ENCODE results near the gene PLEKHA6. TPM values are rescaled to one million over a fixed set of nuclear protein-coding genes. Genes with fewer than 3 reads are reported as not detected.

The PLEKHA6 gene
- total and polyA plus RNA-seq, 2 of the 8 experiments (the other 6 are each of a cell fraction or from before 2014, with no cell fraction given) = 4.8 to 20.2 TPM

- no peak for DNase-seq (ENCODE audit: low read depth in 1 of 2, low spot score in 2 of 2)
- ChIA-PET POLR2A (ENCODE audit: partially characterized antibody) (no interaction called here), CTCF (ENCODE audit: partially characterized antibody) (interaction anchor here (1.1 to 18.7 kb wide), 5 partner anchors 19 to 194 kb away, joined by 3 to 360 read pairs (median 6); partner anchors contain the start of genes GOLT1A and KISS1)
- Histone ChIP-seq H3K4ac (replicated peaks; ENCODE audit: insufficient read length, low read depth, low read length) (no peak overlapping the region), H3K56ac (replicated peaks; ENCODE audit: insufficient read length, low read depth, low read length) (no peak overlapping the region), H3K27me3 (replicated peaks in 1 of 4; ENCODE audit: control insufficient read depth in 3 of 4, extremely low read depth in 1 of 4, insufficient read depth in 3 of 4, low read length in 3 of 4) (0 out of 7 replicates have a peak, but pooled peaks cover 0 to 2% (median 0%) of the 10 kb centered on the region in 4 experiments), H4K20me1 (replicated peaks in 1 of 2; ENCODE audit: control insufficient read depth in 1 of 2, insufficient read depth in 2 of 2, low read length in 2 of 2) (no peaks in the 10 kb centered on the region), H3K4me2 (ENCODE audit: insufficient read depth in 1 of 2, low read depth in 2 of 2, low read length in 2 of 2) (no peak overlapping the region), H3K9me3 (ENCODE audit: insufficient read depth in 2 of 2, low read depth in 1 of 2, low read length in 1 of 2) (peaks cover 18 to 25% of the 10 kb centered on the region in 2 experiments), H3K18ac (ENCODE audit: extremely low read depth, low read length) (no peak overlapping the region), H3K79me2 (ENCODE audit: control insufficient read depth in 1 of 2, insufficient read depth in 2 of 2, low read length in 2 of 2) (no peaks in the 10 kb centered on the region), H2BK15ac (ENCODE audit: low read length) (no peak overlapping the region), H3K36me3 (ENCODE audit: control insufficient read depth in 2 of 4, insufficient read depth in 4 of 4, low read length in 3 of 4) (no peaks in the 10 kb centered on the region; a peak in 1 of 8 replicates), H2BK120ac (replicated peaks; ENCODE audit: low read depth, low read length) (no peak overlapping the region), H3K4me1 (replicated peaks in 1 of 4; ENCODE audit: control insufficient read depth in 3 of 4, insufficient read depth in 4 of 4, low read length in 3 of 4) (no peaks in the 10 kb centered on the region), H3K23me2 (ENCODE audit: low read depth, low read length) (no peaks in the 10 kb centered on the region), H2BK5ac (ENCODE audit: low read depth, low read length) (no peak overlapping the region), H4K5ac (ENCODE audit: insufficient read length, low read depth, low read length) (no peak overlapping the region), H3K23ac (ENCODE audit: insufficient read length) (no peak overlapping the region), H3K27ac (ENCODE audit: low read depth, low read length) (no peak overlapping the region), H3K79me1 (ENCODE audit: low read depth, low read length) (no peaks in the 10 kb centered on the region), H2AK5ac (ENCODE audit: low read depth, low read length) (no peak overlapping the region), H2AFZ (ENCODE audit: low read length) (no peak overlapping the region), H2BK12ac (ENCODE audit: low read depth, low read length) (no peak overlapping the region), H3K9ac (replicated peaks in 1 of 4; ENCODE audit: extremely low read depth in 1 of 4, low read depth in 3 of 4, low read length in 3 of 4) (no peak overlapping the region), H4K8ac (ENCODE audit: extremely low read depth, insufficient read depth, low read length) (no peak overlapping the region), H3K14ac (ENCODE audit: insufficient read length) (no peak overlapping the region), H3K4me3 (ENCODE audit: extremely low read depth in 1 of 4, insufficient read depth in 2 of 4, low read depth in 3 of 4, low read length in 4 of 4) (no peak overlapping the region), H2BK20ac (ENCODE audit: low read length) (no peak overlapping the region), H4K91ac (replicated peaks; ENCODE audit: insufficient read length, low read length) (no peak overlapping the region)
- FAIRE-seq = no peak
- WGBS, 2 experiments (ENCODE audit: extremely low coverage in 1 of 2, insufficient coverage in 1 of 2, insufficient read length in 1 of 2, insufficient replicate concordance in 2 of 2, low coverage in 1 of 2, low lambda C conversion rate in 2 of 2, missing lambda C conversion rate in 1 of 2) = 80% methylated on average over 4 of the region's 4 CpGs; no CpG with 5 or more reads in 1 of the 2 experiments
- TF ChIP-seq YY1 (IDR thresholded peaks at IDR 0.05; ENCODE audit: low read depth, low read length) (no peak), SIN3A (conservative IDR thresholded peaks at IDR 0.05 in 1 of 2, IDR thresholded peaks at IDR 0.05 in 1 of 2; ENCODE audit: low read depth in 1 of 2, low read length in 2 of 2) (no peak), CEBPB (IDR thresholded peaks at IDR 0.05; ENCODE audit: low read depth, low read length) (no peak), SIX5 (IDR thresholded peaks at IDR 0.05; ENCODE audit: low read depth, low read length) (no peak), CTCF (IDR thresholded peaks at IDR 0.05; ENCODE audit: control extremely low read depth in 1 of 3, insufficient read depth in 1 of 3, low read depth in 1 of 3, low read length in 3 of 3) (no peak), JUN (IDR thresholded peaks at IDR 0.05; ENCODE audit: low read depth, low read length) (no peak), SAP30 (IDR thresholded peaks at IDR 0.05; ENCODE audit: insufficient read depth, insufficient replicate concordance, low read length) (no peak), EGR1 (IDR thresholded peaks at IDR 0.05; ENCODE audit: borderline replicate concordance, low read depth, low read length) (no peak)
These were observed 189.9 kb downstream of the PLEKHA6 start for GRCh38 chr1:204169858-204170257.
